Measurements from ENCODE around the gene OGFOD3. TPM values are rescaled to one million over a fixed set of nuclear protein-coding genes. Genes with fewer than 3 reads are reported as not detected.
"Not testable (repeated sequence)": the region's sequence is repeated elsewhere in the genome, so short reads cannot be mapped to it uniquely, and the experiment has no call there.

The OGFOD3 gene
- total RNA-seq, 2 donors from 2014 or later, result 24.9 to 27.4 TPM

GRCh38 chr17:82348434-82348833 lies 70.0 kb downstream of the OGFOD3 start:
- no peak for TF ChIP-seq CTCF (IDR thresholded peaks at IDR 0.05)

GRCh38 chr17:82347994-82348393 lies 70.4 kb downstream of the OGFOD3 start:
- not testable (repeated sequence) for H3K4me3 ChIP-seq; H3K9me3 ChIP-seq; H3K4me1 ChIP-seq (ENCODE audit: control insufficient read depth in 1 of 2, low read depth in 2 of 2); H3K36me3 ChIP-seq; ATAC-seq (ENCODE audit: insufficient number of reproducible peaks, low FRiP score, low read depth); H3K27me3 ChIP-seq (replicated peaks; ENCODE audit: insufficient read depth); H3K27ac ChIP-seq; DNase-seq (ENCODE audit: low spot score)

More at GRCh38 chr17:82348434-82348833, 70.0 kb downstream of the OGFOD3 start:
- H3K4me3 ChIP-seq, result no peak overlapping the region
- no peak for ATAC-seq (ENCODE audit: insufficient number of reproducible peaks, low FRiP score, low read depth)
- H3K36me3 ChIP-seq, result no peaks in the 10 kb centered on the region
- H3K9me3 ChIP-seq, result no peaks in the 10 kb centered on the region
- H3K27me3 ChIP-seq (replicated peaks; ENCODE audit: insufficient read depth), result no peaks in the 10 kb centered on the region
- no peak for DNase-seq (ENCODE audit: low spot score)
- H3K4me1 ChIP-seq (ENCODE audit: control insufficient read depth in 1 of 2, low read depth in 2 of 2), result no peaks in the 10 kb centered on the region
- no peak overlapping the region for H3K27ac ChIP-seq

- no peaks in the 10 kb centered on the region for H3K27me3 ChIP-seq (replicated peaks; ENCODE audit: insufficient read depth)
- H3K4me3 ChIP-seq, result no peak overlapping the region
- no peak overlapping the region for H3K27ac ChIP-seq
- no peak for ATAC-seq (ENCODE audit: insufficient number of reproducible peaks, low FRiP score, low read depth)
- no peak for TF ChIP-seq CTCF (IDR thresholded peaks at IDR 0.05)
- H3K36me3 ChIP-seq, result no peaks in the 10 kb centered on the region
- H3K9me3 ChIP-seq, result no peaks in the 10 kb centered on the region
- no peaks in the 10 kb centered on the region for H3K4me1 ChIP-seq (ENCODE audit: control insufficient read depth in 1 of 2, low read depth in 2 of 2)
- no peak for DNase-seq (ENCODE audit: low spot score)
Measured at GRCh38 chr17:82346342-82347300, 71.8 kb downstream of the OGFOD3 start.

- H3K9me3 ChIP-seq, result no peaks in the 10 kb centered on the region
- H3K36me3 ChIP-seq, result no peaks in the 10 kb centered on the region
- no peaks in the 10 kb centered on the region for H3K27me3 ChIP-seq (replicated peaks; ENCODE audit: insufficient read depth)
- H3K4me3 ChIP-seq, result no peak overlapping the region
- no peak for DNase-seq (ENCODE audit: low spot score)
- H3K4me1 ChIP-seq (ENCODE audit: control insufficient read depth in 1 of 2, low read depth in 2 of 2), result no peaks in the 10 kb centered on the region
- no peak for ATAC-seq (ENCODE audit: insufficient number of reproducible peaks, low FRiP score, low read depth)
- no peak overlapping the region for H3K27ac ChIP-seq
- TF ChIP-seq CTCF (IDR thresholded peaks at IDR 0.05), result no peak
Measured at GRCh38 chr17:82345151-82345976, 73.0 kb downstream of the OGFOD3 start.

GRCh38 chr17:82344175-82344907 lies 74.0 kb downstream of the OGFOD3 start:
- Histone ChIP-seq H3K27me3 (replicated peaks; ENCODE audit: insufficient read depth) (no peaks in the 10 kb centered on the region), H3K4me1 (ENCODE audit: control insufficient read depth in 1 of 2, low read depth in 2 of 2) (peaks cover 0 to 3% of the 10 kb centered on the region in 2 donors), H3K4me3 (no peak overlapping the region), H3K27ac (no peak overlapping the region), H3K36me3 (no peaks in the 10 kb centered on the region), H3K9me3 (no peaks in the 10 kb centered on the region)
- DNase-seq (ENCODE audit: low spot score), result no peak
- no peak for ATAC-seq (ENCODE audit: insufficient number of reproducible peaks, low FRiP score, low read depth)
- no peak for TF ChIP-seq CTCF (IDR thresholded peaks at IDR 0.05)

All from thoracic aorta (tissue), 2 donors.